ENCODE results near the gene TRPV4.

- TF ChIP-seq, protein P1, sequence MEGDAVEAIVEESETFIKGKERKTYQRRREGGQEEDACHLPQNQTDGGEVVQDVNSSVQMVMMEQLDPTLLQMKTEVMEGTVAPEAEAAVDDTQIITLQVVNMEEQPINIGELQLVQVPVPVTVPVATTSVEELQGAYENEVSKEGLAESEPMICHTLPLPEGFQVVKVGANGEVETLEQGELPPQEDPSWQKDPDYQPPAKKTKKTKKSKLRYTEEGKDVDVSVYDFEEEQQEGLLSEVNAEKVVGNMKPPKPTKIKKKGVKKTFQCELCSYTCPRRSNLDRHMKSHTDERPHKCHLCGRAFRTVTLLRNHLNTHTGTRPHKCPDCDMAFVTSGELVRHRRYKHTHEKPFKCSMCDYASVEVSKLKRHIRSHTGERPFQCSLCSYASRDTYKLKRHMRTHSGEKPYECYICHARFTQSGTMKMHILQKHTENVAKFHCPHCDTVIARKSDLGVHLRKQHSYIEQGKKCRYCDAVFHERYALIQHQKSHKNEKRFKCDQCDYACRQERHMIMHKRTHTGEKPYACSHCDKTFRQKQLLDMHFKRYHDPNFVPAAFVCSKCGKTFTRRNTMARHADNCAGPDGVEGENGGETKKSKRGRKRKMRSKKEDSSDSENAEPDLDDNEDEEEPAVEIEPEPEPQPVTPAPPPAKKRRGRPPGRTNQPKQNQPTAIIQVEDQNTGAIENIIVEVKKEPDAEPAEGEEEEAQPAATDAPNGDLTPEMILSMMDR (conservative IDR thresholded peaks at IDR 0.05; ENCODE audit: low read length) = no peak
- TF ChIP-seq EZH2phosphoT487 (IDR thresholded peaks at IDR 0.05; ENCODE audit: borderline replicate concordance, low read depth, low read length) = no peak
Measured at GRCh38 chr12:109813810-109814416, 19.3 kb downstream of the TRPV4 start.

Data from OCI-LY7 (cell line).